Nephron (organoid): ENCODE results near the gene ZFP57.
A peak's percentile ranks its signal among the peaks of the same experiment; 100 is the strongest.

Source experiments
- H3K27ac Mint-ChIP-seq, 3 experiments: 2 replicates each; pipeline ENCODE4 v1.8.0; 2020; ENCODE audit warnings: mixed read lengths in 3 of 3, mild to moderate bottlenecking in 2 of 3, moderate library complexity in 1 of 3
- H3K27me3 Mint-ChIP-seq: 2 replicates; pipeline ENCODE4 v1.8.0; 2021; ENCODE audit warnings: low read depth, mild to moderate bottlenecking, moderate library complexity, mixed read lengths
- H3K36me3 Mint-ChIP-seq: 2 replicates; pipeline ENCODE4 v1.8.0; 2020; ENCODE audit warnings: low read depth, mixed read lengths
- H3K4me1 Mint-ChIP-seq: 2 replicates; pipeline ENCODE4 v1.8.0; 2020; ENCODE audit warnings: mixed read lengths
- H3K4me3 Mint-ChIP-seq, 3 experiments: 2 replicates each; pipeline ENCODE4 v1.8.0; 2020; ENCODE audit warnings: mild to moderate bottlenecking in 3 of 3, mixed read lengths in 3 of 3, moderate library complexity in 2 of 3
- H3K9me3 Mint-ChIP-seq: 2 replicates; pipeline ENCODE4 v1.8.0; 2020; ENCODE audit warnings: mixed read lengths
- TF ChIP-seq, protein P1 (sequence below), 3 experiments: fragments of 200-600 bp; sonication (generic); IDR thresholded peaks; one replicate each; pipeline ENCODE4 v1.5.0; 2021; ENCODE audit warnings: antibody characterized with exemption in 3 of 3; ENCODE audit not compliant: unreplicated experiment in 3 of 3

ZFP57 gene

DNA sequence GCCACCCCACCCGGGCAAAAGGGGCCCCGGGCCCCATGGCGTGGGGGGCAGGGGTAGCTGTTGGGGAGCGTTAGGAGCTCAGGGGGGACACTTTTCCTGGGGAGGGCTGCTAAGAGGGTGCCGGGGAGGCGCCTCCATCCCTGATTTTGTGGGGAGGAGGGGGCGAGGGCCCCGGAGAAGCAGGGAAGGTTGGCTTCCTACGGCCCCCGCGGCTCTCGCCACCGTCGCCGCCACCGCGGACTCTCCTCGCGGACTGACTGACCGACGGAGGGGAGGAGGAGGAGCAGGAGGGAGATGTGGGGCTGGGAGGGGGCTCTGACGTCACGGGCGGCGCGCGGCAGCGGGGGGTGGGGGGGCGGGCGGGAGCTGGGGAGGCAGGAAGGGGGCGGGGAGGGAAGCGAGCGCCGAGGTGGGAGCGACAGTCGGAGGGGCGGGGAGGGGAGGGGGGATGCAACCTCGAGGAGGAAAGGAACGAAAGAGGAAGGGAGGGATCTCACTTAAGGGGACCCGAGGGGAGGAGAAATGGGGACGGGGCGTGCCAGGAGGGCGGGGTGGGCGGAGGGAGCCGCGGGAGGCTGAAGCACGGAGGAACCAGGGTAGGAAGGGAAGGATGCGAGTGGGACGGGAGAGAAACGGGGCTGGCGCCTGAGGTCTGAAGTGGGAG, 53.1 kb downstream of the ZFP57 start:
- H3K36me3 Mint-ChIP-seq, result peaks cover 18% of the 10 kb centered on the region
- H3K9me3 Mint-ChIP-seq, result no peaks in the 10 kb centered on the region
- TF ChIP-seq, protein P1, sequence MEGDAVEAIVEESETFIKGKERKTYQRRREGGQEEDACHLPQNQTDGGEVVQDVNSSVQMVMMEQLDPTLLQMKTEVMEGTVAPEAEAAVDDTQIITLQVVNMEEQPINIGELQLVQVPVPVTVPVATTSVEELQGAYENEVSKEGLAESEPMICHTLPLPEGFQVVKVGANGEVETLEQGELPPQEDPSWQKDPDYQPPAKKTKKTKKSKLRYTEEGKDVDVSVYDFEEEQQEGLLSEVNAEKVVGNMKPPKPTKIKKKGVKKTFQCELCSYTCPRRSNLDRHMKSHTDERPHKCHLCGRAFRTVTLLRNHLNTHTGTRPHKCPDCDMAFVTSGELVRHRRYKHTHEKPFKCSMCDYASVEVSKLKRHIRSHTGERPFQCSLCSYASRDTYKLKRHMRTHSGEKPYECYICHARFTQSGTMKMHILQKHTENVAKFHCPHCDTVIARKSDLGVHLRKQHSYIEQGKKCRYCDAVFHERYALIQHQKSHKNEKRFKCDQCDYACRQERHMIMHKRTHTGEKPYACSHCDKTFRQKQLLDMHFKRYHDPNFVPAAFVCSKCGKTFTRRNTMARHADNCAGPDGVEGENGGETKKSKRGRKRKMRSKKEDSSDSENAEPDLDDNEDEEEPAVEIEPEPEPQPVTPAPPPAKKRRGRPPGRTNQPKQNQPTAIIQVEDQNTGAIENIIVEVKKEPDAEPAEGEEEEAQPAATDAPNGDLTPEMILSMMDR (IDR thresholded peaks at IDR 0.05; ENCODE audit: unreplicated experiment in 3 of 3), result no peak
- peaks cover 12% of the 10 kb centered on the region for H3K27me3 Mint-ChIP-seq
- peak overlapping the region; percentile 85 to 93 (median 91) for H3K4me3 Mint-ChIP-seq
- H3K4me1 Mint-ChIP-seq, result peaks cover 41% of the 10 kb centered on the region
- peak overlapping the region; percentile 21 to 84 (median 73) for H3K27ac Mint-ChIP-seq

DNA sequence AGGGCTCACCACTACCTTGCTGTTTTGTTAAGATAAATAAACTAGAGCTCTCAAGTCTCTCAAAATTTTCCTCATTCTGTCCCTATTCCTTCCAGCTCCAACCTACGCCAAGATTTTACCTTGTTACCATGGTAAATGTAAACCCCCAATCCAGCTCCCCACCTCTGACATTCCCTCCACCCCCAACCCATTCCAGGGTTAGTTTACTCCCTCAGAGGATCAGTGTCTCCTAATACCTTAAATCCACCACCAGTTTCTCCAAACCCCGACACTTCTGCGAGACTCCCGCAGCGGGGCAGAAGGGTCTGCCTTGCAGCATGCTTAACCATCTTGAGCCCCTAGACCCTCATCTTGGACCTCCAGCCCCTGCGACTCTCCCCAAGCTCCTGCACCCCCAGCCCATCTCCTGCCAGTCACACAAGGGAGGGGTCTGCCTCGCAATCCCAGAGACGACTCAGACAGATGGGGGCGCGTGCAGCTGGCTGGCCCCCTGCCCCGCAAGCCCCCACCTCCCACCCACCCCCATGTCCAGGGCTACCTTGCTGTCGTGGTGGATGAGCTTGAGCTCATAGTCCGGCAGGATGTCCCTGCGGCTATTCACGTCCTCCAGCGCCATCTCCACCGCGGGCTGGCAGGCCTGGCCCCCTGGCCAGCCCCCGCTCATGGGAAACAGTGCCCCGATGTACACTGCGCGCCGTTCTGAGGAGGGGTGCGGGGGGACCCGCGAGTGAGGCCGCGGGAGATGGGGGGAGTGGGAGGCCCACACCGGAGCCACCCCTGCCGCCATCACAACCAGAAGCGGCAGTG, 53.8 kb downstream of the ZFP57 start:
- Mint-ChIP-seq H3K9me3 (no peaks in the 10 kb centered on the region), H3K27ac (peak overlapping the region in 1 of 3 experiments; percentile 57)

DNA sequence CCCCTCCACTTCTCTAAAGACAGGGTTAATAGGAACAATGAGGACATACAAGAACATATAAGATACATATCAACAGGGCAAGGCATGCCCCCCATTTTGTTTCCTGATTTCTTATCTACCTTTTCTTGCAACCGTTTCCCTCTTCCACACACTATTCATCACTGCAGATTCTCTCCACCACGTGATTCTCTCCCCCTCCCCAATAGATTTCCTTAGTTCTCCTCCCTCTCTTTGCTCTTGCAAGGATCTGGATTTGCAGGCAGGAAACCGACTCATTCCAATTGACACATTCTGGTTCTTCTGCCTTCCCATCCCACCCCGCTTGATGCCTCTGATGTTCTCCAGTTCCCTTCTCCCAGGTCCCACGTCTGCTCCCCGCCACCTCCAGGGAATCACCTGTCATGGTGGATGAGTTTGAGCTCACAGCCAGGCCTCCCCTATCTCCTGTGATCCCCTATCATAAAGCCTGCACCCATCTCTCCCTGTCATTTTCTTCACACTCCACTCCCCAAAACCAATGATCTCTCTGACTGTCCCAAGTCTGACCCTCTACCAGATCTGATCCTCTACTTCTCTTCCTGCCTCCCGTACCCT, 55.5 kb downstream of the ZFP57 start:
- H3K27me3 Mint-ChIP-seq, result peaks cover 8% of the 10 kb centered on the region
- H3K4me3 Mint-ChIP-seq, result peak overlapping the region; percentile 7 to 42 (median 21)
- TF ChIP-seq, protein P1 (IDR thresholded peaks at IDR 0.05; ENCODE audit: unreplicated experiment in 3 of 3), result no peak
- H3K27ac Mint-ChIP-seq, result peak overlapping the region in 2 of 3 experiments; percentile 3 to 19
- H3K4me1 Mint-ChIP-seq, result peaks cover 34% of the 10 kb centered on the region
- H3K9me3 Mint-ChIP-seq, result no peaks in the 10 kb centered on the region
- peaks cover 41% of the 10 kb centered on the region for H3K36me3 Mint-ChIP-seq

More for the DNA sequence above, 53.8 kb downstream of the ZFP57 start:
- TF ChIP-seq, protein P1 (IDR thresholded peaks at IDR 0.05; ENCODE audit: unreplicated experiment in 3 of 3), result no peak
- peaks cover 41% of the 10 kb centered on the region for H3K4me1 Mint-ChIP-seq
- peaks cover 12% of the 10 kb centered on the region for H3K27me3 Mint-ChIP-seq
- peaks cover 25% of the 10 kb centered on the region for H3K36me3 Mint-ChIP-seq
- peak overlapping the region; percentile 74 to 85 (median 80) for H3K4me3 Mint-ChIP-seq

DNA sequence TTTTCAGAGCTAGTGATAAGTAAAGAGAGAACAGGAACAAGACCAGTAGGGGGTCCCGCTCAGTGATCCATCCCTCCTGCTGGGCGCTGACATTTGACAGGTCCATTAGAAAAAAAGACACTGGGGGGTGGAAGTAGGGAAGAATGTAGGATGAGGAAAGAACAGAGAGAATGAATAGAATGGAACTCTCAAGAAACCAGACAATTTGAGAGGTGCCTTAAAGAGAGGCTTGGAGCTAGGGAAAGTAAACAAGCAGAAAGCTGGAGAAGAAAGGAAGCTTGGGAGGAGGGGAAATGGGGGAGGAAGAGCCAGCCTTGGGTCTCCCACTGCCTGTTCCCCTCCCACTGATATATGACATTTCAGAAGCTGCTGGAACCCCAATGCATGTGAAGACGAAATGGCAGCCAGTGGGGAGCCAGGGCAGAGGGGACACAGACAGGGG, 56.4 kb downstream of the ZFP57 start:
- Mint-ChIP-seq H3K27ac (peak overlapping the region in 1 of 3 experiments; percentile 4), H3K27me3 (peaks cover 3% of the 10 kb centered on the region), H3K36me3 (peaks cover 43% of the 10 kb centered on the region), H3K4me1 (peaks cover 27% of the 10 kb centered on the region), H3K9me3 (no peaks in the 10 kb centered on the region), H3K4me3 (peak overlapping the region in 2 of 3 experiments; percentile 1 to 36)
- TF ChIP-seq, protein P1 (IDR thresholded peaks at IDR 0.05; ENCODE audit: unreplicated experiment in 3 of 3), result no peak
